Psoas muscle (tissue), 8 donors: Measurements from ENCODE around the gene COX4I2. TPM values are rescaled to one million over a fixed set of nuclear protein-coding genes. Genes with fewer than 3 reads are reported as not detected.
A peak's percentile ranks its signal among the peaks of the same experiment; 100 is the strongest.

Experiments used
- ATAC-seq, 4 donors: fragments of 200-7000 bp; cut with Tn5 transposase; one replicate each; pipeline ENCODE4 v1.9.1; 2020; ENCODE audit warnings: moderate library complexity in 3 of 4, mild to moderate bottlenecking in 2 of 4
- DNase-seq, 2 donors: peaks; one replicate each; pipeline ENCODE4 v3.0.0-alpha.2; 2020
- H3K27ac ChIP-seq: fragments of 200-600 bp; one replicate; pipeline ENCODE4 v1.8.0; 2022
- H3K27me3 ChIP-seq, 3 donors: fragments of 200-600 bp in 1 of 3; one replicate each; pipeline versions ENCODE4 v1.6.1 to v1.8.0; 2013 to 2022; ENCODE audit warnings: low read length in 2 of 3, mild to moderate bottlenecking in 2 of 3, moderate library complexity in 1 of 3; ENCODE audit not compliant: insufficient read depth in 3 of 3
- H3K36me3 ChIP-seq, 2 donors: fragments of 200-600 bp in 1 of 2; one replicate each; pipeline versions ENCODE4 v1.6.1 to v1.8.0; 2013 to 2022; ENCODE audit warnings: low read depth in 1 of 2, mild to moderate bottlenecking in 1 of 2, moderate library complexity in 1 of 2; ENCODE audit not compliant: insufficient read depth in 1 of 2
- H3K4me1 ChIP-seq: fragments of 200-600 bp; one replicate; pipeline ENCODE4 v1.8.0; 2022
- H3K4me3 ChIP-seq: fragments of 200-600 bp; one replicate; pipeline ENCODE4 v1.8.0; 2022; ENCODE audit warnings: mild to moderate bottlenecking
- H3K9me3 ChIP-seq: fragments of 200-600 bp; one replicate; pipeline ENCODE4 v1.8.0; 2022
- CTCF ChIP-seq: fragments of 200-600 bp; IDR thresholded peaks from one replicate; pipeline ENCODE4 v1.8.0; 2022; ENCODE audit warnings: antibody characterized with exemption
- WGBS, 3 donors: extraction: QIAGEN DNeasy Blood & Tissue Kit; methylation state at CpG; one replicate each; pipeline versions ENCODE4 v1.1.6 to v1.1.7; 2013; 5-methylcytosine and 5-hydroxymethylcytosine counted together
- intact Hi-C, 2 donors: fragments of 100-400 bp; cut with DNase I; formaldehyde crosslinking; loops; one replicate each; pipeline versions ENCODE4 v1.11.0 to v1.14.2; 2022
- polyA plus RNA-seq, 3 donors: library from polyadenylated mRNA; stranded (reverse); fragments of 200-250 nt; gene quantifications; one replicate each; pipeline ENCODE4 v1.2.3, GENCODE V29; 2013
- total RNA-seq, 4 donors: library from RNA; stranded (reverse); fragmentation: NEBNext Ultra II Directional in 2 of 4; extraction: Animal tissue kit (Norgen Biotek cat#: 25700) in 2 of 4; gene quantifications; one replicate each; pipeline versions ENCODE4 v1.2.1 to v1.2.4, GENCODE V29; 2021 to 2023
- donor health status: healthy with polysubstance abuse.
- donor health status: DM: no; HTN: no; CAD: no; lungs with moderate emphysema.
- donor health status: Bipolar disorder and iron deficiency.
- donor health status: healthy.
- donor health status: DM: yes; HTN: yes; CAD: no.
- donor health status: DM: no; HTN: no; CAD: no.
- donor health status: DM: no; HTN: no; CAD: no.
- donor health status: DM: yes; HTN: yes; CAD: no.

The COX4I2 gene
- total and polyA plus RNA-seq, 7 donors, result 3.5 to 13.2 (median 7.0) TPM

GRCh38 chr20:31653561-31653960, 15.8 kb downstream of the COX4I2 start:
- no peak overlapping the region for H3K4me3 ChIP-seq
- TF ChIP-seq CTCF, result no peak
- WGBS, 3 donors, result 50 to 55% (median 50%) methylated on average over 5 of the region's 5 CpGs
- DNase-seq, result no peak
- no peak overlapping the region for H3K27ac ChIP-seq
- no peaks in the 10 kb centered on the region for H3K27me3 ChIP-seq
- peaks cover 4% of the 10 kb centered on the region for H3K4me1 ChIP-seq
- ATAC-seq, result peak in 1 of 4 donors; percentile 3
- H3K36me3 ChIP-seq, result no peaks in the 10 kb centered on the region
- intact Hi-C loops, result no loop called here
- no peaks in the 10 kb centered on the region for H3K9me3 ChIP-seq

GRCh38 chr20:31654534-31654933, 16.8 kb downstream of the COX4I2 start:
- H3K36me3 ChIP-seq, result no peaks in the 10 kb centered on the region
- H3K4me1 ChIP-seq, result peaks cover 4% of the 10 kb centered on the region
- H3K9me3 ChIP-seq, result no peaks in the 10 kb centered on the region
- DNase-seq, result no peak
- TF ChIP-seq CTCF, result no peak
- H3K27me3 ChIP-seq, result no peaks in the 10 kb centered on the region
- peak in 1 of 4 donors; percentile 16 for ATAC-seq
- intact Hi-C loops, result no loop called here
- WGBS, 3 donors, result 48 to 65% (median 54%) methylated on average over 5 of the region's 5 CpGs
- no peak overlapping the region for H3K4me3 ChIP-seq
- H3K27ac ChIP-seq, result no peak overlapping the region

- peak; percentile 89 for TF ChIP-seq CTCF
- H3K4me1 ChIP-seq, result peaks cover 13% of the 10 kb centered on the region
- DNase-seq, result peak; percentile 84 to 90
- intact Hi-C loops, result loop anchor here (1.0 to 10.0 kb wide), 2 partner anchors 63 to 163 kb away; no protein-coding TSS in a partner anchor
- WGBS, 3 donors, result 6 to 10% (median 7%) methylated on average over 17 to 31 of the region's 31 CpGs
- H3K4me3 ChIP-seq, result peak overlapping the region; percentile 49
- H3K27ac ChIP-seq, result peak overlapping the region; percentile 52
- H3K9me3 ChIP-seq, result no peaks in the 10 kb centered on the region
- H3K36me3 ChIP-seq, result peaks cover 7 to 29% of the 10 kb centered on the region in 2 donors
- no peaks in the 10 kb centered on the region for H3K27me3 ChIP-seq
- ATAC-seq, result peak; percentile 84 to 90 (median 84)
These were observed 24.1 kb downstream of the COX4I2 start for GRCh38 chr20:31661625-31662371.

GRCh38 chr20:31662372-31662854, 24.7 kb downstream of the COX4I2 start:
- DNase-seq (no peak), ATAC-seq (no peak)
- Histone ChIP-seq H3K27me3 (no peaks in the 10 kb centered on the region), H3K36me3 (peaks cover 7 to 29% of the 10 kb centered on the region in 2 donors), H3K9me3 (no peaks in the 10 kb centered on the region), H3K4me3 (peak overlapping the region; percentile 49), H3K27ac (peak overlapping the region; percentile 52), H3K4me1 (peaks cover 16% of the 10 kb centered on the region)
- intact Hi-C loops, result loop anchor here in 1 of 2 donors (10.0 kb wide), 1 partner anchor 162 kb away; no protein-coding TSS in a partner anchor
- 60 to 65% (median 61%) methylated on average over 6 of the region's 6 CpGs for WGBS, 3 donors
- no peak for TF ChIP-seq CTCF
